HUES6 (cell line): ENCODE results near the gene HSPG2.

ENCODE experiments used
- H3K27ac ChIP-seq: 2 replicates; pipeline ENCODE4 v1.7.0; 2013; ENCODE audit warnings: low read depth, mild to moderate bottlenecking, low read length, inconsistent platforms
- H3K27me3 ChIP-seq: 2 replicates; pipeline ENCODE4 v1.6.1; 2013; ENCODE audit warnings: low read length; ENCODE audit not compliant: control insufficient read depth, insufficient read depth
- H3K36me3 ChIP-seq: 2 replicates; pipeline ENCODE4 v1.6.1; 2013; ENCODE audit warnings: low read length; ENCODE audit not compliant: control insufficient read depth, insufficient read depth
- H3K4me1 ChIP-seq: 2 replicates; pipeline ENCODE4 v1.6.1; 2013; ENCODE audit warnings: low read length; ENCODE audit not compliant: control insufficient read depth, insufficient read depth
- H3K4me3 ChIP-seq: 2 replicates; pipeline ENCODE4 v1.5.1; 2013; ENCODE audit warnings: low read depth, low read length
- H3K9ac ChIP-seq: one replicate; pipeline ENCODE4 v1.6.1; 2013; ENCODE audit warnings: mild to moderate bottlenecking, low read length
- H3K9me3 ChIP-seq: 2 replicates; pipeline ENCODE4 v1.6.1; 2013; ENCODE audit warnings: low read depth, low read length; ENCODE audit not compliant: control insufficient read depth, insufficient read depth

HSPG2 gene

DNA sequence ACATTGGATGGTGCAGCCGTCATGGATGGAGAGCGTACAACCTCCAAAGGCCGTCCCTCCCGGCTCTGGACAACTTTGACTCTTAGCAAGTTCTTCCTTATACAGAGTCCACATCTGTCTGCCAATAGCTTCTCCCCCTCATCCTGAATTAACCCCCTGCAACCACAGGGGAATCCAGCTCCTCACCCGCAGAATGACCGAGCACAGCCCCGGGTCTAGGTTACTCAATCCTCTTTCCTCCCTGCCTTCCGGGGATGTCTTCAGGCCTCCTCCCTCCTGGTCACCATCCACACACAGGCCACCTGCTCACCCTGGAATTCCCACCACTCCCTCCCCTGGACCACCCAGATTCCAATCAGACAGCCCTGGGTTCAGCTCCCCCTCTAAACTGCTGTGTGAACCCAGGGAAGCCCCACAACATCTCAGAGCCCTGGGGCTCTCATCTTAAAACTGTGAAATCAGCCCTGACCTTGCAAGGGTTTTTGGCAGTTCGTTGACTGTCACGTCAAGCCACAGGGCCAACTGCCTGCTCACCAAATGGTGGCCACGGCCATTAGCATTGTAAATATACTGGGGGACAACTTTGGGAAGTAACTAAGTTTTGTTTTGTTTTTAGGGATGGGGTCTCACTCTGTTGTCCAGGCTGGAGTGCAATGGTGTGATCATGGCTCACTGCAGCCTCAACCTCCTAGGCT lies 54.2 kb downstream of the HSPG2 start:
- Histone ChIP-seq H3K27ac (no peak overlapping the region), H3K27me3 (no peaks in the 10 kb centered on the region), H3K36me3 (peaks cover 85% of the 10 kb centered on the region), H3K4me3 (no peak overlapping the region), H3K9me3 (no peaks in the 10 kb centered on the region), H3K9ac (no peak overlapping the region), H3K4me1 (no peaks in the 10 kb centered on the region)

DNA sequence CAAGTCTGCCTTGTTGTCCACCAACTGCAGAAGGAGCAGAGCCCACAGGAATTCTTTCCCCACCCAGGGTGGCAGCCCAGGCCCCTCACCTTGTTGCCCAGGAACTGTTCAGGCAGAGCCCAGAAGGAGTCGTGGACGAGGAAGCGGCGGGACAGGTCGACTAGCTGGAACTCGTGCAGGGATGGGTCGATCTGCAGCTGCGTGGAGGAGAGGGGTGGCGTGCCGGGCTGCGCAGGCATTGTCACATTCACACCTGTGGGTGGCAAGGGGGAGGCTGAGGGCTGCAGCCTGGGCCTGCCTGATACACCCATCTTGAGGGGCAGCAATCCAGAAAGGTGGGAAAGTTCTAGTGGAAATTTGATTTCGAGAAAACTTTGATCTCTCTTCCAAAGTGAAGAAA lies 55.9 kb downstream of the HSPG2 start:
- no peaks in the 10 kb centered on the region for H3K27me3 ChIP-seq
- no peak overlapping the region for H3K9ac ChIP-seq
- H3K4me1 ChIP-seq = no peaks in the 10 kb centered on the region
- no peak overlapping the region for H3K27ac ChIP-seq
- H3K4me3 ChIP-seq = no peak overlapping the region
- no peaks in the 10 kb centered on the region for H3K9me3 ChIP-seq
- H3K36me3 ChIP-seq = peaks cover 80% of the 10 kb centered on the region

GRCh38 chr1:21880619-21880970 lies 56.5 kb downstream of the HSPG2 start:
- Histone ChIP-seq H3K27me3 (no peaks in the 10 kb centered on the region), H3K27ac (no peak overlapping the region), H3K4me3 (no peak overlapping the region), H3K9me3 (no peaks in the 10 kb centered on the region), H3K4me1 (no peaks in the 10 kb centered on the region), H3K36me3 (peaks cover 80% of the 10 kb centered on the region), H3K9ac (no peak overlapping the region)

- Histone ChIP-seq H3K9me3 (no peaks in the 10 kb centered on the region), H3K27me3 (no peaks in the 10 kb centered on the region), H3K9ac (no peak overlapping the region), H3K4me3 (no peak overlapping the region), H3K4me1 (no peaks in the 10 kb centered on the region), H3K27ac (no peak overlapping the region), H3K36me3 (peaks cover 80% of the 10 kb centered on the region)
These were observed 57.0 kb downstream of the HSPG2 start for GRCh38 chr1:21879928-21880618.

DNA sequence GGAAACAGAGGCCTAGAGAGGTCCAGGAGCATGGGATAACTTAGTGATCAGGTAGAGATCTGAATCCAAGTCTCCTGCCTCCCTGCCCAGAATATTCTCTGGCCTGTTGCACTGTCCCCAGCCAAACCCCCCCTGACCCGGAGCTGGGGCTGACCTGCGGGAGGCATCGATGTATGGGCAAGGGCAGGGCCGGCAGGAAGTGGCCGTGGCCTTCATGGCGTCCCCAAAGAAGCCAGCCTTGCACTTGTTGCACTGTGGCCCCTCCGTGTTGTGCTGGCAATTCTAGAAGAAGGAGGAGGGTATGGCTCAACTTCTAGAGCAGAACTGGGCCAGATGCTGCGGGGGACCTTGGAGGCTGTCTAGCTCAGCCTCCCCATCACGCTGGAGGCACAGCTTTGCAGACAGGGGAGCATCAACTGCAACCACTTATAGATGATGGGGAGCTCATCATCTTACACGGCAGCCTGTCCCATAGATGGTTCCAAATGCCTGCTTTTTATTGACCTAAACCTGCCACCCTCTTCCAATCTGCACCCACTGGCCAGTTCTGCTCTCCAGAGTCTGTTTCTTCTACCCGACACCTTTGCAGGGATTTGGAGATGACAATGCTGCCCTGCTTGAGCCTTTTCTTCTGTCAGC lies 58.2 kb downstream of the HSPG2 start:
- Histone ChIP-seq H3K4me3 (no peak overlapping the region), H3K36me3 (peaks cover 80% of the 10 kb centered on the region)

DNA sequence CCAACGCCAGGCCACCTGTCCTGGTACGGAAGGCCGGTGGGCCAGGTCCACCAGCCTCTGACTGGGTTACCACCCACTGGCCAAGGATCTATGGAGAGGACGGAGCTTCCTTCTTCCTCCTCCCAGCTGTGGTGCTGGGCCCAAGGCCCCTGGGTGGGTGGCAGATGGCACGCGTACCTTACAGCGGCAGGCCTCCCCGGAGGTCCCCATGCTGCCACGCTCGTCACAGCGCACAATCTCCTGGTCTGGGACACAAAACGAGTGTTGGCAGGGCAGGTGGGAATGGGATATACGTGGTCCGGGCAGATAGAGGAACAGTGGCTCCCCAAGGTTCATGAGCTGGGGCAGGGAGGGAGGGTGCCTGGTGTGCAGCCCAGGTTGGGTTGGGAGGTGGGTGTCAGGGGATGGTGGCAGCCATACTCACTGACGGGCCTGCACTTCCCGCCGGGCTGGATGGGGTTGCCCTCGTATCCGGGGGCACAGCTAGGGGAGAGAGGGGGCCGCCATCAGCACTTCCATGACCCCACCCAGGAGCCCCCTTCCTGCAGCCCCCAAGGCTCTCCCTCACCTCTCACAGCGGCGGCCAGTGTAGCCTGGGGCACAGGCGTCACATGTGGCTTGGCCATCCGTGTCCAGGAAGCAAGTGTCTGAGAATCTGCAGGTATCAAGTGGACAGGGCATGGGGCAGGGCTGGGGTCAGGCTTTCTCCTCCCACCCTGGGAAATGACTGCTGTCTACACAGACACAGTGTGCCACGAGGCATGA lies 58.9 kb downstream of the HSPG2 start:
- no peak overlapping the region for H3K9ac ChIP-seq
- no peaks in the 10 kb centered on the region for H3K9me3 ChIP-seq
- peaks cover 82% of the 10 kb centered on the region for H3K36me3 ChIP-seq
- H3K27ac ChIP-seq = no peak overlapping the region
- H3K27me3 ChIP-seq = no peaks in the 10 kb centered on the region
- H3K4me1 ChIP-seq = no peaks in the 10 kb centered on the region
- H3K4me3 ChIP-seq = no peak overlapping the region

More for the DNA sequence above, 58.2 kb downstream of the HSPG2 start:
- H3K4me1 ChIP-seq = no peaks in the 10 kb centered on the region
- no peaks in the 10 kb centered on the region for H3K27me3 ChIP-seq
- no peak overlapping the region for H3K9ac ChIP-seq
- no peak overlapping the region for H3K27ac ChIP-seq
- no peaks in the 10 kb centered on the region for H3K9me3 ChIP-seq

GRCh38 chr1:21876267-21876666 lies 60.8 kb downstream of the HSPG2 start:
- Histone ChIP-seq H3K9me3 (no peaks in the 10 kb centered on the region), H3K27ac (no peak overlapping the region), H3K4me3 (no peak overlapping the region), H3K9ac (no peak overlapping the region), H3K36me3 (peaks cover 93% of the 10 kb centered on the region), H3K27me3 (no peaks in the 10 kb centered on the region), H3K4me1 (no peaks in the 10 kb centered on the region)

GRCh38 chr1:21875621-21876063 lies 61.5 kb downstream of the HSPG2 start:
- Histone ChIP-seq H3K27me3 (no peaks in the 10 kb centered on the region), H3K4me1 (no peaks in the 10 kb centered on the region), H3K4me3 (no peak overlapping the region), H3K27ac (no peak overlapping the region), H3K9me3 (no peaks in the 10 kb centered on the region), H3K9ac (no peak overlapping the region), H3K36me3 (peaks cover 91% of the 10 kb centered on the region)

DNA sequence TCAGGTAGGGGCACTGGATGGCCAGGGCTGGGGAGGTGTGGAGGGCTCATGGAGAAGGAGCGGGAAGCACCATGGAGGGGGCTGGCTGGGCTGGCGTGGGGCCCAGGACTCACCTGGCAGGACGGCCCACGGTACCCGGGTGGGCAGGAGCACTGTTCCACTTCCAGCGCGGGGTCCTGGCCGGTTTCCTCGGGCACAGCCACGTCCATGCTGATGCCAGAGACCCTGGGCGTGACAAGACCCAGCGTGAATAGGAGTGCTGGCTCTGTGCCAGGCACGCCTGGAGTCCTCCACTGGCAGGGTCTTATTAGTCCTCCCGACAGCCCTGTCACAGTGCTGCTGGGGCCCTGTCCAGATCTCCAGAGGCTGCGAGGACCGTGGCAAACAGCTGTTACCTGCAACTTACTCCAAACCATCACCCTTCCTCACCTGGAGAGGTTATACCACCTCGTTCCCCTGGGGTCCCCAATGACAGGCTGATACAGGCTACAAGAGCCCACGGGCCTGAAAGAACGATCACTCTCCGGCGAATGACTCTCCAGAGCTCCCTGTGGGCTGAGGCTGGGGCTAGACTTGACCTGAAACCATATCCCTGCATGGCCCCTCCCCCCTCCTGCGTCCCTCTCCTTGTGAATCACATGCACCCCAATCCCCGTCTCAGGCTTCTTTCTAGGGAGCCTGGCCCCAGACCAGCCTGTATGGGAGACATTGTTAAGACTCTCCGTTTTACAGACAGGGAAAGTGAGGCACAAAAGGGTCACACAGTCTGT lies 62.1 kb downstream of the HSPG2 start:
- Histone ChIP-seq H3K9me3 (no peaks in the 10 kb centered on the region), H3K4me3 (no peak overlapping the region), H3K36me3 (peaks cover 91% of the 10 kb centered on the region), H3K9ac (no peak overlapping the region), H3K27me3 (no peaks in the 10 kb centered on the region), H3K27ac (no peak overlapping the region), H3K4me1 (no peaks in the 10 kb centered on the region)

DNA sequence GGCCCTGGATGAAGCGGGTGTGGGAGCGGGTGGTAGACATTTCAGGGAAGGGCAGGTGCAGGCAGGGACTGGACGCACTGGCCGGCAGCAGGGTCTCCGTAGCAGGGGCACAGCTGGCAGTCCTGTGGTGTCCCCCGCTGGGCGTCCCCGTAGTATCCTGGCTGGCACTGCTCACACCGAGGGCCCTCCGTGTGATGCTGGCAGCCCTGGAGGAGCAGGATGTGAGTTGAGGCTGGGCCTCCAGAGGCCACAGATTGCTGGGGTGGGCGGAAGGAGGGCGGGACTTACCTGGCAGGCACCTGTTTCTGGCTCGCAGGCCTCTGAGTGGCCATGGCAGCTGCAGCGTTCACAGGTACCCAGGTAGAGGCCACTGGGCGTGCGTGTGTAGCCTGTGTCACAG lies 62.8 kb downstream of the HSPG2 start:
- no peak overlapping the region for H3K27ac ChIP-seq
- H3K4me3 ChIP-seq = no peak overlapping the region
- H3K9ac ChIP-seq = no peak overlapping the region
- no peaks in the 10 kb centered on the region for H3K9me3 ChIP-seq
- H3K27me3 ChIP-seq = no peaks in the 10 kb centered on the region
- H3K4me1 ChIP-seq = 0 out of 2 replicates have a peak, but pooled peaks cover under 1% of the 10 kb centered on the region
- H3K36me3 ChIP-seq = peaks cover 93% of the 10 kb centered on the region
